Astrocyte (in vitro differentiated cells and primary cell): Measurements from ENCODE around the gene ZKSCAN7.

ENCODE experiments used
- CTCF ChIP-seq: IDR thresholded peaks from 2 replicates; pipeline ENCODE4 v1.5.1; 2011; ENCODE audit warnings: low read depth, mild to moderate bottlenecking, inconsistent platforms, low read length, moderate library complexity; ENCODE audit not compliant: insufficient read depth
- EZH2 ChIP-seq: IDR thresholded peaks from 2 replicates; pipeline ENCODE4 v1.6.1; 2012; ENCODE audit warnings: mild to moderate bottlenecking, low read length, inconsistent platforms; ENCODE audit not compliant: insufficient read depth

GRCh38 chr3:44561076-44561475 lies 6.1 kb downstream of the ZKSCAN7 start:
- no peak for TF ChIP-seq EZH2
- TF ChIP-seq CTCF, result no peak
